WTC11 (cell line): Measurements from ENCODE around the gene ANO9. TPM values are rescaled to one million over a fixed set of nuclear protein-coding genes. Genes with fewer than 3 reads are reported as not detected.

Source experiments
- ATAC-seq: fragments of 200-7000 bp; cut with Tn5 transposase; 2 replicates; pipeline ENCODE4 v1.10.0; 2021; ENCODE audit warnings: mild to moderate bottlenecking, moderate library complexity
- CTCF ChIA-PET: fragments of 300-600 bp; sonication (Branson Sonifier 250); formaldehyde crosslinking; loops from one replicate; lab custom pipeline; 2021; ENCODE audit warnings: antibody characterized with exemption; lab: Charles Lee
- POLR2A ChIA-PET: fragments of 350-600 bp; sonication (Branson Sonifier 250); formaldehyde crosslinking; loops from one replicate; lab custom pipeline; 2021; ENCODE audit warnings: antibody characterized with exemption; lab: Charles Lee
- DNase-seq: peaks from one replicate; pipeline ENCODE4 v3.0.0; 2021; ENCODE audit warnings: low spot score
- H3K27ac Mint-ChIP-seq: 2 replicates; pipeline ENCODE4 v1.8.0; 2021; ENCODE audit warnings: mixed read lengths
- H3K27me3 Mint-ChIP-seq: 2 replicates; pipeline ENCODE4 v1.8.0; 2021; ENCODE audit warnings: low read depth, mild to moderate bottlenecking, moderate library complexity, mixed read lengths
- H3K36me3 Mint-ChIP-seq: 2 replicates; pipeline ENCODE4 v1.8.0; 2021; ENCODE audit warnings: mixed read lengths
- H3K4me1 Mint-ChIP-seq: 2 replicates; pipeline ENCODE4 v1.8.0; 2022; ENCODE audit warnings: mixed read lengths
- H3K4me3 Mint-ChIP-seq: 2 replicates; pipeline ENCODE4 v1.8.0; 2021; ENCODE audit warnings: mild to moderate bottlenecking, moderate library complexity, mixed read lengths
- H3K9me3 Mint-ChIP-seq: 2 replicates; pipeline ENCODE4 v1.8.0; 2021; ENCODE audit warnings: mixed read lengths
- CREB1 ChIP-seq: sonication (generic); formaldehyde crosslinking; IDR thresholded peaks from 2 replicates; pipeline ENCODE4 v1.8.0; 2023; ENCODE audit warnings: mild to moderate bottlenecking, missing genetic modification reagents
- ESRRA ChIP-seq: sonication (generic); formaldehyde crosslinking; IDR thresholded peaks from 2 replicates; pipeline ENCODE4 v1.8.1; 2022; ENCODE audit warnings: mild to moderate bottlenecking, missing genetic modification reagents, borderline replicate concordance
- FOXK1 ChIP-seq: sonication (generic); formaldehyde crosslinking; IDR thresholded peaks from 2 replicates; pipeline ENCODE4 v1.8.0; 2022; ENCODE audit warnings: mild to moderate bottlenecking, moderate library complexity, missing genetic modification reagents
- HMGA2 ChIP-seq: fragments of 250-450 bp; sonication (Bioruptor Pico); IDR thresholded peaks from 2 replicates; pipeline ENCODE4 v1.4.0; 2021; ENCODE audit warnings: mild to moderate bottlenecking, moderate library complexity
- KAT7 ChIP-seq: sonication (generic); formaldehyde crosslinking; IDR thresholded peaks from 2 replicates; pipeline ENCODE4 v1.8.1; 2023; ENCODE audit warnings: missing genetic modification reagents, mild to moderate bottlenecking, borderline replicate concordance
- NR3C1 ChIP-seq: sonication (generic); formaldehyde crosslinking; conservative IDR thresholded peaks from 2 replicates; pipeline ENCODE4 v1.8.1; 2023; ENCODE audit warnings: low read depth, mild to moderate bottlenecking, missing genetic modification reagents
- PRRX2 ChIP-seq: fragments of 250-450 bp; sonication (Bioruptor Pico); IDR thresholded peaks from 2 replicates; pipeline ENCODE4 v1.8.0; 2021; ENCODE audit warnings: mild to moderate bottlenecking
- RORB ChIP-seq: fragments of 250-450 bp; sonication (Bioruptor Pico); IDR thresholded peaks from 2 replicates; pipeline ENCODE4 v1.9.0; 2021; ENCODE audit warnings: mild to moderate bottlenecking
- SMAD4 ChIP-seq: sonication (generic); formaldehyde crosslinking; IDR thresholded peaks from 2 replicates; pipeline ENCODE4 v1.8.0; 2022; ENCODE audit warnings: mild to moderate bottlenecking, missing genetic modification reagents
- TCF7 ChIP-seq: sonication (generic); formaldehyde crosslinking; IDR thresholded peaks from 2 replicates; pipeline ENCODE4 v1.8.0; 2022; ENCODE audit warnings: mild to moderate bottlenecking, low read depth, missing genetic modification reagents, moderate library complexity
- ZNF232 ChIP-seq: sonication (generic); formaldehyde crosslinking; IDR thresholded peaks from 2 replicates; pipeline ENCODE4 v1.8.0; 2022; ENCODE audit warnings: mild to moderate bottlenecking, missing genetic modification reagents
- ZNF396 ChIP-seq: fragments of 250-450 bp; sonication (Bioruptor Pico); IDR thresholded peaks from 2 replicates; pipeline ENCODE4 v1.8.0; 2021; ENCODE audit warnings: mild to moderate bottlenecking, moderate library complexity, borderline replicate concordance
- ZNF416 ChIP-seq: fragments of 250-450 bp; sonication (Bioruptor Pico); IDR thresholded peaks from 2 replicates; pipeline ENCODE4 v1.9.0; 2021; ENCODE audit warnings: mild to moderate bottlenecking, inconsistent platforms
- total RNA-seq: library from RNA; stranded (reverse); gene quantifications from 3 replicates; pipeline ENCODE4 v1.2.3, GENCODE V29; 2021
- TF ChIP-seq, protein P1 (sequence below): sonication (generic); formaldehyde crosslinking; IDR thresholded peaks from 2 replicates; pipeline ENCODE4 v1.8.1; 2022; ENCODE audit warnings: low read depth, missing genetic modification reagents, borderline replicate concordance
- TF ChIP-seq, protein P2 (sequence below): sonication (generic); formaldehyde crosslinking; IDR thresholded peaks from 2 replicates; pipeline ENCODE4 v1.8.1; 2023; ENCODE audit warnings: mild to moderate bottlenecking, missing genetic modification reagents
- TF ChIP-seq, protein P3 (sequence below): sonication (generic); formaldehyde crosslinking; IDR thresholded peaks from 2 replicates; pipeline ENCODE4 v1.8.0; 2022; ENCODE audit warnings: missing genetic modification reagents
- TF ChIP-seq, protein P4 (sequence below): sonication (generic); formaldehyde crosslinking; IDR thresholded peaks from 2 replicates; pipeline ENCODE4 v1.8.1; 2022; ENCODE audit warnings: low read depth, mild to moderate bottlenecking, moderate library complexity, missing genetic modification reagents, borderline replicate concordance

The ANO9 gene
- total RNA-seq, 1 experiment from 2014 or later: 13.2 TPM

DNA sequence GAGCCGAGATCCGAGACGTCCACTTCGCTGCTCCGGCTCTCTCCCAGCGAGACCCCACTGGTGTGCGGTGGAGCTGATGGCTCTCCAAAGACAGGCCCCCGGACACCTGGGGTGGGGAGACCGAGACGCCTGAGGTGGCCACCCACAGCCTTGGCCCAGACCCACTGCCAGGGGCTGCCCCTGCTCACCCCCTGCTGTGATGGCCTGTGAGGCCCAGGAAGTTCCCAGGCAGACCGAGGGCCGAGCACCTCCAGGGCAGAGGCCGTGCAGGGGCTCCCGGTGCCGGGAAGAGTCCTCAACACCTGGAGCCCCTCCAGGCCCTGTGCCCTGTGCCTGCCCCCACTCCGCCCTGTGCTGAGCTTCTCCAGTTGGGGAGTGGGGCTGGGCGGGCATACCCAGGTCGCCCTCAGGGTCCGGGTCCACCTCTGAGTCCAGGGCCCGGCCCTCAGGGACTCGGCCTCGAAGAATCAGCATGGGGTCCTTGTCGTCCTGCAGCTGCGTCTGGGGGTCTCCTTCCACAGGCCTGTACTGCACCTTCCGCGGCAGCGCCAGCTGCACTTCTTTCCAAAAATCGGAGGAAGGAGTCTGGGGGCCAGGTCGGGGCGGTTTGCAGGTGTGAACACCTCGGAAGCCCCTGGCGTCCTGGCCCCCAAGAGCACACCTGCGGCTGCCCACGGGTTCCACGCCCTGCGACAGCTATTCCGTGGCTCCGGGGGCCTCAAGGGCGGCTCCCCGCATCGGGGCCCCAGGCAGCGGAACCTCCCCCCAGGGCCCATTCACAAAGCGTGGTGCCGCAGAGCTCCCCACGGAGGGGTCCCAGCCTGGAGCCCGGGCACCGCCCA is 35.6 kb downstream of the ANO9 start:
- H3K9me3 Mint-ChIP-seq: no peaks in the 10 kb centered on the region
- TF ChIP-seq, protein P1, sequence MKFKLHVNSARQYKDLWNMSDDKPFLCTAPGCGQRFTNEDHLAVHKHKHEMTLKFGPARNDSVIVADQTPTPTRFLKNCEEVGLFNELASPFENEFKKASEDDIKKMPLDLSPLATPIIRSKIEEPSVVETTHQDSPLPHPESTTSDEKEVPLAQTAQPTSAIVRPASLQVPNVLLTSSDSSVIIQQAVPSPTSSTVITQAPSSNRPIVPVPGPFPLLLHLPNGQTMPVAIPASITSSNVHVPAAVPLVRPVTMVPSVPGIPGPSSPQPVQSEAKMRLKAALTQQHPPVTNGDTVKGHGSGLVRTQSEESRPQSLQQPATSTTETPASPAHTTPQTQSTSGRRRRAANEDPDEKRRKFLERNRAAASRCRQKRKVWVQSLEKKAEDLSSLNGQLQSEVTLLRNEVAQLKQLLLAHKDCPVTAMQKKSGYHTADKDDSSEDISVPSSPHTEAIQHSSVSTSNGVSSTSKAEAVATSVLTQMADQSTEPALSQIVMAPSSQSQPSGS (CRISPR knock-in tag): no peak
- no peak for TF ChIP-seq TCF7 (CRISPR knock-in tag)
- TF ChIP-seq CREB1 (CRISPR knock-in tag): no peak
- 0 out of 2 replicates have a peak, but pooled peaks have one; percentile 9 for TF ChIP-seq FOXK1 (CRISPR knock-in tag)
- TF ChIP-seq ZNF416: no peak
- no peak for TF ChIP-seq ZNF396 (CRISPR knock-in tag)
- TF ChIP-seq, protein P2, sequence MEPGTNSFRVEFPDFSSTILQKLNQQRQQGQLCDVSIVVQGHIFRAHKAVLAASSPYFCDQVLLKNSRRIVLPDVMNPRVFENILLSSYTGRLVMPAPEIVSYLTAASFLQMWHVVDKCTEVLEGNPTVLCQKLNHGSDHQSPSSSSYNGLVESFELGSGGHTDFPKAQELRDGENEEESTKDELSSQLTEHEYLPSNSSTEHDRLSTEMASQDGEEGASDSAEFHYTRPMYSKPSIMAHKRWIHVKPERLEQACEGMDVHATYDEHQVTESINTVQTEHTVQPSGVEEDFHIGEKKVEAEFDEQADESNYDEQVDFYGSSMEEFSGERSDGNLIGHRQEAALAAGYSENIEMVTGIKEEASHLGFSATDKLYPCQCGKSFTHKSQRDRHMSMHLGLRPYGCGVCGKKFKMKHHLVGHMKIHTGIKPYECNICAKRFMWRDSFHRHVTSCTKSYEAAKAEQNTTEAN: 0 out of 2 replicates have a peak, but pooled peaks have one; percentile 26
- TF ChIP-seq ESRRA (CRISPR knock-in tag): no peak
- no peak for TF ChIP-seq KAT7 (CRISPR knock-in tag)
- no peak overlapping the region for H3K27ac Mint-ChIP-seq
- DNase-seq (peak; percentile 15), ATAC-seq (no peak)
- H3K4me3 Mint-ChIP-seq: peak overlapping the region; percentile 48; the same call in 1 of the 2 replicates
- ChIA-PET CTCF (interaction anchor here (0.9 to 3.5 kb wide), 17 partner anchors 10 to 208 kb away, joined by 3 to 71 read pairs (median 5); partner anchors contain the start of genes PTDSS2 and SIGIRR), POLR2A (interaction anchor here (1.5 kb wide), 1 partner anchor 199 kb away, joined by 3 read pairs; the partner anchor contains the start of genes BET1L and RIC8A)
- H3K27me3 Mint-ChIP-seq: no peaks in the 10 kb centered on the region
- H3K4me1 Mint-ChIP-seq: no peaks in the 10 kb centered on the region
- no peaks in the 10 kb centered on the region for H3K36me3 Mint-ChIP-seq

DNA sequence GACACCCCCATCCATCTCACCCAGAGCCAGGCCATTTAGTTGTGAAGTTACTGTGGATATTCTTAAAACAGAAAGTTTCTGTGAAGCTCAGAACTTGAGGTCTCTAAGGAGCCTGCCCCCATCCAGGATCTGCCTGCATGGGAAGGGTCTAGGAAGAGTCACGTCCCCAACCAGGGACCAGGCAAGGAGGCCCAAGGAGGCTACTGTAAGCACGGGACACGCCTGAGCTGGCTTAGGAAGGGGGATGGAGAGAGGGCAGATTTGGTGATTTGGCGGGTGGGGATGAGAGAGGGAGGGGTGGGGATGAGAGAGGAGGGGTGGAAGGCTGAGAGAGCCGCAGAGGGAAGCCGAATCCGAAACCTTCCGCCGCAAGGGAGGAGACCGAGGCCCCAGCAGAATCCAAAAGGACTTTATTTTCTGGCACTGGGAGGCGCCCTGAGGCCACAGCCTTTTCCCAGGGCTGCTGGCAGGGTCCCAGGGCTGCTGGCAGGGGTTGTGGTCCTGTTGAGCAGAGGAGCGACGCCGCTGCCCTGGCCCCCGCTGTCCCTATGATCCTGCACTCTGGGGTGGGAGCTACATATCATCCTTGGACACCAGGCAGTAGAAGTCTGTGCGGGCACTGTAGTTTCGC is 36.4 kb downstream of the ANO9 start:
- ATAC-seq: no peak; the same call in 1 of the 2 replicates
- CTCF ChIA-PET: interaction anchor here (0.7 to 3.5 kb wide), 7 partner anchors 11 to 155 kb away, joined by 3 to 71 read pairs (median 6); partner anchors contain the start of genes PTDSS2 and SIGIRR

DNA sequence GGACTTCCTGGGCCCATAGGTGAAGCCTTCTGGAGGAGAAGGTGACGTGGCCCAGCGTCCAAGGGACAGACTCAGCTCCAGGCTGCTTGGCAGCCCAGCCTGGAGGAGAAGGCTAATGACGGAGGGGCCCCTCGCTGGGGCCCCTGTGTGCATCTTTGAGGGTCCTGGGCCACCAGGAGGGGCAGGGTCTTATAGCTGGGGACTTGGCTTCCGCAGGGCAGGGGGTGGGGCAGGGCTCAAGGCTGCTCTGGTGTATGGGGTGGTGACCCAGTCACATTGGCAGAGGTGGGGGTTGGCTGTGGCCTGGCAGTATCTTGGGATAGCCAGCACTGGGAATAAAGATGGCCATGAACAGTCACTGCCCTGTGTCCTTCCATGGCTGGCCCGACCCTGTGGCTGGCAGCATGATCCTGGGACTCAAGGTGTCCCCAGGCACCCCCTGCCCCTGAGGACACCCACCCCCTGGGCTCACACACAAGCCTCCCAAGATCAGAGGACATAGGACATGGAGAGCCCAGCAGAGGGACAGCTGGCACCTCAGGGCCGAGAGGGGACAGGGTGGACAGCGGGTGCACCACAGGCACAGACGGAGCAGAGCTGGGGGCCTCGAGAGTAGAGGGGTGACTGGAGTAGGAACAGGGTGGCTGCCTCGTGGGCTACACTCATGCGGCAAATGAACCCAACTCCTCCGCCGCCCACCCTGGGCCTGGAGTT is 37.1 kb downstream of the ANO9 start:
- H3K27me3 Mint-ChIP-seq: peaks cover 3% of the 10 kb centered on the region
- CTCF ChIA-PET: interaction anchor here (0.7 to 3.5 kb wide), 5 partner anchors 39 to 154 kb away, joined by 3 to 71 read pairs (median 6); partner anchors contain the start of gene PTDSS2
- DNase-seq (peak; percentile 10), ATAC-seq (no peak)
- no peaks in the 10 kb centered on the region for H3K4me1 Mint-ChIP-seq
- H3K9me3 Mint-ChIP-seq: no peaks in the 10 kb centered on the region
- no peak overlapping the region for H3K27ac Mint-ChIP-seq
- H3K4me3 Mint-ChIP-seq: no peak overlapping the region
- POLR2A ChIA-PET: no interaction called here
- TF ChIP-seq NR3C1 (no peak), SMAD4 (CRISPR knock-in tag) (no peak), FOXK1 (CRISPR knock-in tag) (no peak), HMGA2 (CRISPR knock-in tag) (no peak), ZNF232 (CRISPR knock-in tag) (no peak)
- TF ChIP-seq, protein P3, sequence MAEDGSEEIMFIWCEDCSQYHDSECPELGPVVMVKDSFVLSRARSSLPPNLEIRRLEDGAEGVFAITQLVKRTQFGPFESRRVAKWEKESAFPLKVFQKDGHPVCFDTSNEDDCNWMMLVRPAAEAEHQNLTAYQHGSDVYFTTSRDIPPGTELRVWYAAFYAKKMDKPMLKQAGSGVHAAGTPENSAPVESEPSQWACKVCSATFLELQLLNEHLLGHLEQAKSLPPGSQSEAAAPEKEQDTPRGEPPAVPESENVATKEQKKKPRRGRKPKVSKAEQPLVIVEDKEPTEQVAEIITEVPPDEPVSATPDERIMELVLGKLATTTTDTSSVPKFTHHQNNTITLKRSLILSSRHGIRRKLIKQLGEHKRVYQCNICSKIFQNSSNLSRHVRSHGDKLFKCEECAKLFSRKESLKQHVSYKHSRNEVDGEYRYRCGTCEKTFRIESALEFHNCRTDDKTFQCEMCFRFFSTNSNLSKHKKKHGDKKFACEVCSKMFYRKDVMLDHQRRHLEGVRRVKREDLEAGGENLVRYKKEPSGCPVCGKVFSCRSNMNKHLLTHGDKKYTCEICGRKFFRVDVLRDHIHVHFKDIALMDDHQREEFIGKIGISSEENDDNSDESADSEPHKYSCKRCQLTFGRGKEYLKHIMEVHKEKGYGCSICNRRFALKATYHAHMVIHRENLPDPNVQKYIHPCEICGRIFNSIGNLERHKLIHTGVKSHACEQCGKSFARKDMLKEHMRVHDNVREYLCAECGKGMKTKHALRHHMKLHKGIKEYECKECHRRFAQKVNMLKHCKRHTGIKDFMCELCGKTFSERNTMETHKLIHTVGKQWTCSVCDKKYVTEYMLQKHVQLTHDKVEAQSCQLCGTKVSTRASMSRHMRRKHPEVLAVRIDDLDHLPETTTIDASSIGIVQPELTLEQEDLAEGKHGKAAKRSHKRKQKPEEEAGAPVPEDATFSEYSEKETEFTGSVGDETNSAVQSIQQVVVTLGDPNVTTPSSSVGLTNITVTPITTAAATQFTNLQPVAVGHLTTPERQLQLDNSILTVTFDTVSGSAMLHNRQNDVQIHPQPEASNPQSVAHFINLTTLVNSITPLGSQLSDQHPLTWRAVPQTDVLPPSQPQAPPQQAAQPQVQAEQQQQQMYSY (CRISPR knock-in tag): no peak
- TF ChIP-seq, protein P4, sequence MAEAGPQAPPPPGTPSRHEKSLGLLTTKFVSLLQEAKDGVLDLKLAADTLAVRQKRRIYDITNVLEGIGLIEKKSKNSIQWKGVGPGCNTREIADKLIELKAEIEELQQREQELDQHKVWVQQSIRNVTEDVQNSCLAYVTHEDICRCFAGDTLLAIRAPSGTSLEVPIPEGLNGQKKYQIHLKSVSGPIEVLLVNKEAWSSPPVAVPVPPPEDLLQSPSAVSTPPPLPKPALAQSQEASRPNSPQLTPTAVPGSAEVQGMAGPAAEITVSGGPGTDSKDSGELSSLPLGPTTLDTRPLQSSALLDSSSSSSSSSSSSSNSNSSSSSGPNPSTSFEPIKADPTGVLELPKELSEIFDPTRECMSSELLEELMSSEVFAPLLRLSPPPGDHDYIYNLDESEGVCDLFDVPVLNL (CRISPR knock-in tag): no peak
- H3K36me3 Mint-ChIP-seq: peaks cover 2% of the 10 kb centered on the region; the same call in 1 of the 2 replicates

More for the DNA sequence above, 36.4 kb downstream of the ANO9 start:
- no peaks in the 10 kb centered on the region for H3K27me3 Mint-ChIP-seq
- peak overlapping the region; percentile 48 for H3K4me3 Mint-ChIP-seq
- TF ChIP-seq ZNF232 (CRISPR knock-in tag): no peak
- no peak for TF ChIP-seq RORB (CRISPR knock-in tag)
- TF ChIP-seq PRRX2: no peak
- no peak for TF ChIP-seq SMAD4 (CRISPR knock-in tag)
- no peaks in the 10 kb centered on the region for H3K9me3 Mint-ChIP-seq
- H3K4me1 Mint-ChIP-seq: no peaks in the 10 kb centered on the region
- POLR2A ChIA-PET: no interaction called here
- H3K27ac Mint-ChIP-seq: 0 out of 2 replicates have a peak overlapping the region, but pooled peaks have one; percentile 36
- peak; percentile 30 for DNase-seq
- no peaks in the 10 kb centered on the region for H3K36me3 Mint-ChIP-seq
